Fibroblast of peridontal ligament (primary cell): ENCODE measurements around the gene KRT6A.
"Not testable (repeated sequence)": the region's sequence is repeated elsewhere in the genome, so short reads cannot be mapped to it uniquely, and the experiment has no call there.

Experiments
- DNase-seq: peaks from one replicate; pipeline ENCODE4 v3.0.0-alpha.2; 2010; ENCODE audit errors: extremely low read depth

The KRT6A gene

DNA sequence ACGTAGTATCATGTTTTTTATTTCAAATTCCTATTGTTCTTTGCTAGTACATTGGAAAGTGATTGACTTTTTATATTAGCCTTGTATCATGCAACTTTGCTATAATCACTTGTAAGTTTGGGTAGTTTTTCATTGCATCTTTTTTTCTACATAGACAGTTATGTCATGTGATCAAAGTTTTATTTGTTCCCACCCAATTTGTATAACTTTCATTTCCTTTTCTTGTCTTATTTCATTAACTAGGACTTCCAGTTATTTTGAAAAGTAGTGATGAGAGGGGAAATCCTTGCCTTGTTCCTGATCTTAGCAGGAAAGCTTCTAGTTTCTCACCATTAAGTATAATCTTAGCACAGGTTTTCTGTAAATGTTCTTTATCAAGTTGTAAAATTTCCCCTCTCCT is 9.8 kb upstream of the KRT6A start:
- DNase-seq = no peak

DNA sequence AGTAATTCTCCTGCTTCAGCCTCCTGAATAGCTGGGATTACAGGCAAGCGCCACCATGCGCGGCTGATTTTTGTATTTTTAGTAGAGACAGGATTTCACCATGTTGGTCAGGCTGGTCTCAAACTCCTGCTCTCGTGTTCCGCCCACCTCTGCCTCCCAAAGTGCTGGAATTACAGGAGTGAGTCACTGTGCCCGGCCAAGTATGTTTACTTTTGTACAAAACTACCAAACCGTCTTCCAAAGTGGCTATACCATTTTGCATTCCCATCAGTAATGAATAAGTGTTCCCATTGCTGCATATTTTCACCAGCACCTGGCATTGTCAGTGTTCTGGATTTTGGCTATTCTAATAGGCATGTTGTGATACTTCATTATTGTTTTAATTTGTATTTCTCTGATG is 8.4 kb upstream of the KRT6A start:
- no peak for DNase-seq

DNA sequence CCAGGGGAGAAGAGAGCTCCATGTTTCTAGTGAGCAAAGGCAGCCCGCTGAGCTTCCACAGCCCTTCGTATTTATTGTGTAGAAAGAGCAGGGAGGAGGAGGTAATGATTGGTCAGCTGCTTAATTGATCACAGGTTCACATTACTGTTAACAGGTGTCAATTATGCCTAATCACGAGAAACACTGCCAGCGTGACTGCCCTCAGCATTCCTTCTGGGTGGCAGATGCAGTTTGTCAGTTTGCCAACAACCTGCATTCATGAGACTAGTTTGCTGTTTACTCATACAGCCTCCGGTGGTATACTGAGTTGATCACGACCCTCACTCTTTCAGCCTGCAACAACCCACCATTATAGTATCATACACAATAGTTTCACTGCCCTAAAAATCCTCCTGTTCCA is 7.5 kb upstream of the KRT6A start:
- not testable (repeated sequence) for DNase-seq

DNA sequence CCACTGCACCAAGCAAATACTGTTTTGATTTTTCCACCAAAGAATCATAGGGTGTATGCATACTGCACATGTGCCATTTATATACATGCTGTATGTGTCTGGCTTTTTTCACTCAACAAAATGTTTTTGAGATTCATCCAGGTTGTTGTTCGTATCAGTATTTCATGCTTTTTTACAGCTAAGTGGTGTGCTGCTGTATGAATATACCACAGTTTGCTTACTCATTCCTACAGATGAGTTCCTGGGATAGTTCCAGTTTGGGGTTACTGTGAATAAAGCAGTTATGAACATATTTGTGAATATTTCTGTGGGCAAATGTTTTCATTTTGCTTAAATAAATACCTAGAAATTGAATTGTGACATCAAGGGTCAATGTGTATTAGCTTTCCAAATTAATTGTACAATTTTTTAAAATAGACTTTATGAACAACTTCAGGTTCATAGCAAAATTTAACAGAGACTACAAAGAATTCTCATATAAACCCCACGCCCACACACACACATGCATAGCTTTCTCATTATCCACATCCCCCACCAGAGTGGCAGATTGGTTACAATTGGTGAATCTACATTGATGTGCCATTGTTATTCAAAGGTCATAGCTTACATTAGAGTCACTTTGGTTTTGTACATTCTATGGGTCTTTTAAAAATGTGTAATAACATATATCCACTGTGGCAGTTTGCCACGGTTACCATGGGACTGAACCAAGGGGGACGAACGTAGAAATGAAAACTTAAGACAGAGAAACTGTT is 6.9 kb upstream of the KRT6A start:
- no peak for DNase-seq

DNA sequence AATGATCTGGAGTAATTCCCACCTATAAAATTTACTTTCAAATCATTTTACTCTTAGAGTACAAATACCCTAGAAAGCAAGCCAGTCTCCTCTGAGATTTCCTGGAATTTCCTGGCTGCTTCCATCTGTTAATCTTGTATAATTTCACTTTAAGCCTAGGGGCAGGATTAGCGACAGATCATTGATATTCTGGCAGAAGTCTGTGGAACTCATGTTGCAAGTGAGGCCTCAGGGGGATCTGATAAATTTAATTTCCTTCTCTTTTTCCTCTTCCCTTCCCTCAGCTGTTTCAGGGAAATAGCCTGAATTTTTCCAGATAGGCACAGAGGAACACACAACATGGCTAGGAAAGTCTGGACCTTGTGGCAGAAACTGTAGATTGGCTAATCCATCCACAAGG is 5.9 kb upstream of the KRT6A start:
- DNase-seq = no peak

DNA sequence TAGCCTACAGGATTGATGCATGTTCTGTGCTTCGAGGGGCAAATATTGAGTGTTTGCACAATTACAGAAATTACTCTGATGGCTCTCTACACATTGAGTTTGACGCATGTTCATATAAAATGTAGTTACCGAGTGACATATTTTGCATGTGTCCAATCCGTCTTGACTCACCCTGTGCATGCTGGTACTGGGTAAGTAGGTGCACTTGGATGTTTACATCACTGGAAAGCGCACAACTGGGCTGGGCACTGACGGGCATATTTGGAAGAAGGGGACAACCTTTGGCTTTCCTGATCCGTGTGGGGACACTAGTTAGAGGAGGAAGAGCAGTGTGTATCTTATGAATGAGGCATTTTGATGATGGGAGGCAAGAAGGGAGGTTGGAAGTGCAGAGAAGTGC is 4.9 kb upstream of the KRT6A start:
- no peak for DNase-seq

DNA sequence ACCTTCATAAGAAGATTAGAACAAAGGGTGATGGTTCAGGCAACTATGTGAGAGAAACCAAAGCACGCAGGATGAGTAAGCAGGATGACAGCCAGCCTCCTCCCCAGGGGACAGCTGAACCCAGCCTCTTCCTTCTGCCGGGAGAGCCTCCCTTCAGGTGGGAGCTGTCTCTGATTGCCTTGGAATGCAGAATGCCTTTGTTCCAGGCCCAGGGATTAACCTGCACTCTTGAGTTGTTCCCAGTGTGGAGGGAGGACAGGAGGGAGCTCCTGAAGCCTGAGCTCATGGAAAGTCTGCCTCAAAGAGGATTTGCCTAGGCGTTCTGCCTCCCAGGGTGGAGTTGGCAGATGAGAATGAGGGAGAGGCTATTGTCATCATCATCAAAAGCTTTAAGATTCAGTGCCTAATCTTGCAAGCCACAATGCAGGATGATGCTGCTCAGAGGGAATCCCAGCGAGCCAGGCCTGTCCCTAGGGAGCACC is 3.6 kb upstream of the KRT6A start:
- peak; percentile 12 for DNase-seq

DNA sequence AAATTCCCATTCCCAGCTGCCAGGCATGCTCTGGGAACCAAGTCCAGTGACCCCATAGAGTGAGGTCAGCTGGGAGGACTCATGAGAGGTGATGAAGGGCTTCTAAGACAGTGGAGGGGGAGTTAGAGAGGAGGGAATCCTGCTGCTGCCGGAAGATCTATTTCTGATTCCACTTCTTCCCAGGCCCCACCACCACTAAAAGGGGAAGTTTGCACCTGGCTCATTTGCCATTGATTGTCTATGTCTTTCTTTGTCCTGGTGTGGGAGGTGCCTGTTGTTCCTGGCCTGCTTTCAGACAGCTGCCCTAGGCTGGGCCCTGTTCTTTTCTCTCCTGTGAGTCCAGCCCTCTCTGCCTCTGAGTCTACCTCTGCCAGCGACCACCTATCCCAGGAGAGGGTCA is 3.0 kb upstream of the KRT6A start:
- no peak for DNase-seq

DNA sequence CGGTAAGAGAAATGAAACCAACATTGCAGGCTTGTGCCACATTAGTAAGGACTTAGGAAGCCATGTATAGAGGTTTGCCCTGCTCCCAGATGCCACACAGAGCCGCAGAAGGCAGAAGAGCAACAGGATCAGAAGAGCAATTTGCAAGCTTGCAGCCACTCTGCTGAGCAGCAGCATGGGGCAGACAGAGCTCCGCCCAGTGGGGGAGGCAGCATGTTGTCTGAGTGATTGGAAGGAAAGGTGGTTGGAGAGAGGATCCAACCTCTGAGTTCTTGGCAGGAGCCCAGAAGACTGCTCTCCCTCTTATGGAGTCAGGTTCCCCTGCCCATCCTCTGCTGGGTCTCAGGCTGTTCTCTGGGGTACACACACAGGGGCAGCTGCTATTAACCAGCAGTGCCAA is 2.3 kb upstream of the KRT6A start:
- DNase-seq = no peak

DNA sequence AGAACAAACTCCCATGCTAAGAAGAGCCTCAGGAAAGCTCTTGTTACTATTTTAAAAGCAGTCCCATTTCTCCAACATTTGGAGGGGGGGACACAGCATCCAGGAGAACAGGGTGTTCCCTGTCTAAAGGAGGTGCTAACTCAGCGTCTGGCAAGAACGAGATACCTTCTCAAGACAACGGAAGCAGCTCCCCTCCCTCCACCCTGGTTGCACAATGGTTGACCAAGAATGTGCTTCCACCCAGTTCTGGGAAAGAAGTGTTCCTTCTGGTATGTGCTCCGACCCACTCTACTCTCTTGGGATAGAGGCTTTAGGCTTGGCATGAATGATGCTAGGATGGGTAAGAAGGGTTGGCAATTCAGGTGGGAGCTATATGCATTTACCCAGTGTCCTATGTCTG is 1.5 kb upstream of the KRT6A start:
- DNase-seq = no peak

DNA sequence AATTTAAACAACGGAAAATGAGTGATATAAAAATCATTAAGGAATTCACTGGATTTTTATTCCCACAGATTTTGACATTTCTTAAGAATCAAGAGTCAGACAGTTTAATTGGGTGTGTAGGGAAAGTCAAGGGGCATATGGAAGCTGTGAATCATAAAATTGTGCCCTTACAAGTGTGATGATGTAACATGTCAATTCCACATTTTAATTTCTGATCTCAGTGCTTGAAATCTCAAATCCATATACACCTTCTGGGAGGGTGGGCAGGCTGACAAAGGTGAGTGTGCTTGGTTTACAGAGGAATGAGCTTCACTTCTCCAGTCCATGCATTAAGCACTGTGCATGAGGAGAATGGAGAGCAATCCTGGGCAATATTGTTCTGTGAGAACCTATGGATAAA is 1.0 kb upstream of the KRT6A start:
- no peak for DNase-seq

DNA sequence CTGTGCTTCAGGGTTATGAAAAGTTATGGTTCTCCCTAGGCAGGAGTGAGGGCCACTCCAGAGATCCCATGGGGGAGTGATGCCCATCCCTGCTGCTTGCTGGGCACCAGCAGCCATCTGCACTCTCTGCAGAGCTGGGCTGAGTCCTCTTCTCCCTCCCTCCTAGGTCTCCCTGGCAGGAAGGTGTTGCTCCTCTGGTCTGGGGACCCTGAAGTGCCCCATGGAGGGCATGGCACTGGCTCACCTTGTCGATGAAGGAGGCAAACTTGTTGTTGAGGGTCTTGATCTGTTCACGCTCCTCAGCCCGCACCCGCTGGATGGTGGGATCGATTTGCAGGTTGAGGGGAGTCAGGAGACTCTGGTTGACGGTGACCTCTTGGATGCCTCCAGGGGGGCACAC is 652 bp downstream of the KRT6A start:
- not testable (repeated sequence) for DNase-seq

DNA sequence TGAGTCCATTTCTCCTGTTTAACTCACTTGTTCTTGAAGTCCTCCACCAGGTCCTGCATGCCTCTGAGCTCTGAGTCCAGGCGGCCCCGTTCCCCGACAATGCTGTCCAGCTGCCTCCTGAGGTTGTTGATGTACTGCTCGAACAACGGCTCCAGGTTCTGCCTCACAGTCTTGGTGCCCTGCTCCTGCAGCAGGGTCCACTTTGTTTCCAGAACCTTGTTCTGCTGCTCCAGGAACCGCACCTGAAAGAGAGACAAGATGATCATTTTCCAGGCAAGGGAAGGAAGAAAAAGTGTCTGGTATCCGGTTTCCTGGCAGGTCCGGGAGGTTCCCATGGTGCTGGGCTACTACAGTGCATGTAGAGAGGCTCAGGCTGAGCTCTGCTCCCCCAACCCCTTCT is 1.6 kb downstream of the KRT6A start:
- not testable (repeated sequence) for DNase-seq

DNA sequence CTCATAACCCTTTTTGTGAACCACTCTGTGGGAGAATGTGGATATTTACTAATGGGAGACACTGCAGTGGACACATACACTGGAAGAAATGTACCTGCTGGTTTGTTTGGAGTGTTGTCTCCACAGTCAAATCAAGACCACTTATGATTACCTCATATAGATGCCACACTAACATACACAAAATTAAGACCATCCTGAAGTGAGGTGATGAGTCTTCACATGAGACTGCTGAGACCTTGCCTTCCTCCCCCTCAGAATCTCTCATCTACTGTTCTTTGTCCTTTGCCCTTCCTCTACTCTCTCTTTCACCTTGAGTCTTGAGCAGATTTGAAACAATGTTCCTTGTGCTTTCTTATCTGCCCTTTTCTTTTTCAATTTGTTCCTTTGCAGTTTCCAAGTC is 4.3 kb downstream of the KRT6A start:
- no peak for DNase-seq

DNA sequence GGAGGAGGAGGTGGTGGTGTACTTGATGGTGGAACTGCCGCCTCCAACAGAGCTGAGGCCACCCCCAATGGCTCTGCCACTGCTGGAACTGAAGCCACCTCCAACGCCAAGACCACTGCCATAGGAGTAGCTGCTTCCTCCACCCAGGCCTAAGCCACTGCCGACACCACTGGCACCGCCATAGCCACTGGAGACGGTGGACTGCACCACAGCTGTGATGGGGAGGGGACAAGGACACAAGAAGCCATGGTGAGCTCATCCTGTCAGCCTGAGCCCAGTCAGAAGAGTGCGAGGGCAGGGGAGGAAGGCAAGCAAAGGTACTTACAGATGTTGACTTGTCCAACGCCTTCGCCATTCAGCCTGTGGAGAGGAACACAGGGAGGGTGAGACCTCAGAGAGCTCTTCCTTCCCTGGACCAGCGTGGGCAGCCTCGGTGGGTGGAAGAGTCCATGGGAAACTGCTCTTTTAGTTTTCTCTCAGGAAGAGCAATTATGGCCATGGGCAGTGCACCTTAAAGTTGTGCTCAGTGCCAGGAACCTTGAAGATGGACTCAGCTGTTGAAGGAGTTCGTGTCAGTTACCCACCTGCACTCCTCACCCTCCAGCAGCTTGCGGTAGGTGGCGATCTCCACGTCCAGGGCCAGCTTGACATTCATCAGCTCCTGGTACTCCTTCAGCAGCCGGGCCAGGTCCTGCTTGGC is 5.2 kb downstream of the KRT6A start:
- DNase-seq = not testable (repeated sequence)

DNA sequence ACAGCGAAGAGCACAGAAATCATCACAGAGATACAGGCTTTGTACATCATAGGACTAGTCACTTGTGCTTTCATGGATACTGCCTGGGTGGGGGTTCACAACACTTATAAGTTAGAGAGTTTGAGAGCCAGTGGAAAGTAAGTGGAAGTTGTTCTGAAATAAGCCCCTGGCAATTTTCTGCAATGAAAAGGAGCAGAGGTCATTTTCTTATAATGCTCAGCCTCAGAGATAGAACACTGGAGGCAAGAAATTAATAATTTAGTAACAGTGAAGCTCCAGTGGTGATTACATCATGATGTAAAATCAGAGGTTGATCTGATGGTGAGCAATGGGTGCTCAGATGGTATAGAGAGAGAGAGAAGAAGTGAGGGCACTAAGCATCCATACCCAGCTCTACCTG is 5.8 kb downstream of the KRT6A start:
- DNase-seq = no peak

DNA sequence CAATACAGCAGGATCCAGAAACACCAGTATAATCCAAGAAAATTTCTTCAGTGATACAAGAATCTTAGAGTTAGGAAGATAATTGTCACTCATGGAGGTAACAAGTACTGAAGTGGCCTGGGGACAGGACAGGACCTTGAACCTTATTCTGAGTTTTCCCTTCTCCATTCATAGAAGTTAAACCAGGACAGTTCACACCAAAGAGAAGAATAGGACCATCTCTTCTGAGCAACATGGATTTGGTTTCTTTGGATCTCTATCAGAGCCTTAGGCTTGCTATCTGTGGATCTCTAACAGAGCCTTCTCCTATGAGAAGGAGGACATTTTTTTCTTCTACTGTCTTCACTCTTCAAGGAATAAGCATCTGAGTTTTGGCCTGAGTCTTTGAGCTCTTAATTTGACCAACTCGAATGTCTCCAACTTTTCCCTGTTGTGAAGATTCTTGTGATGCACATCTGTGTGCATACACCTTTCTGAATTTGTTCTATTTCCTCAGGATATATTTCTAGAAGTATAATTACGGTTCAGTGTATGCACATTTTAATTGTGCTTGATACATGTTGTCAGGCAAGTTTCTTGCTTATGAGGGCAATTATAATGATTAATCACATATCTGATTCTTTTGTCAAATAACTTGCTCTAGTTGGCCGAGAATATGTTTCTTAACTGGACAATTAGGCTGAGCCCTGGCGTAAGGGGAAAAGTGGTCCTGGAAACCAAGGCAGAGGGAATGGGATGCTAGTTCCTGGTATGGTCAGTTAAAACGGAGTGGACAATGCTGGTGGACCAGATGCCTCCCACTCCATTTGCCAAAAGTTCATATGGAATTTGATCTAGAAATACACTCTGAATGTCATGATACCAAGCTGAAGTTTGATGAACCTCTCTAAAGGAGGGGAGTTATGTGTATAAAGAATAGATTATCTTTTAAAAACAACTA is 6.6 kb downstream of the KRT6A start:
- DNase-seq = no peak

DNA sequence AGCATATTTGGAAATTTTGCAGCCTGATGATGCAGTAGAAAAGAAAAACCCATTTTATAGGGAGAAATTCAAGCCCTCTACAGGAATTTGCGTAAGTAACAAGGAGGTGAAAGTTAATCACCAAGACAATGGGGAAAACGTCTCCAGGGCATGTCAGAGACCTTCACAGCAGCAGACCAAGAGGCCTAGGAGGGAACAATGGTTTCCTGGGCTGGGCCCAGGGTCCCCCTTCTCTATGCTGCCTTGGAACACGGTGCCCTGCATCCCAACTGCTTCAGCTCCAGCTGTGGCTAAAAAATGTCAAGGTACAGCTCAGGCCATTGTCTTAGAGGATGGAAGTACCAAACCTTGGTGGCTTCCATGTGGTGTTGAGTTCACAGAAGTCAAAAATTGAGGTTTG is 13.0 kb downstream of the KRT6A start:
- DNase-seq = no peak

DNA sequence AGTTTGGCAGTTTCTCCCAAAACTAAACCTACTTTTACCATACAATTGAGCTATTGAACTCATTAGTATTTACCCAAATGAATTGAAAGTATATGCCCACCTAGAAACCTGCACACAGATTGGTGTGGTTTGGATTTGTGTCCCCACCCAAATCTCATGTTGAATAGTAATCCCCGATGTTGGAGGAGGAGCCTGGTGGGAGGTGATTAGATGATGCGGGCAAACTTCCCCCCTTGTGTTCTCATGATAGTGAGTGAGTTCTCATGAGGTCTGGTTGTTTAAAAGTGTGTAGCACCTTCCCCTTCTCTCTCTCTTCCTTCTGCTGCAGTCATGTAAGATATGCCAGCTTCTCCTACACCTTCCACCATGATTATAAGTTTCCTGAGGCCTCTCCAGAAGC is 15.4 kb downstream of the KRT6A start:
- no peak for DNase-seq

DNA sequence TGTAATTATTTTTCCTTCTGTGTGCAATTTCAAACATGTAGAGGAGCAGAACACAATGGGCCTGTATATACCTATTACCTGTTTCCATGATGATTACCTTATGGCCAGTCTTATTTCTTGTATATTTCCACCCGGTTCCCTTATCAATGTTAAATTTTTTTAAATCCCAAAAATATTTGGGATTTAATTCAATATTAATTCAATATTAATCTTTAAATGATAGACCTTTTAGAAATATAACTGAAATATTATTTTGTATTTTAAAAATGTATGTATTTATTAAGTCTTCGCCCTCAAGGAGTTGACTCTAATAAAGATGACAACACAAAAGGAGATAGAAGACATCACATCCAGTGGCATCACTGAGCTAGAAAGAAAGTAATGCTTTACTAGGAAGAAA is 18.8 kb downstream of the KRT6A start:
- DNase-seq = no peak

DNA sequence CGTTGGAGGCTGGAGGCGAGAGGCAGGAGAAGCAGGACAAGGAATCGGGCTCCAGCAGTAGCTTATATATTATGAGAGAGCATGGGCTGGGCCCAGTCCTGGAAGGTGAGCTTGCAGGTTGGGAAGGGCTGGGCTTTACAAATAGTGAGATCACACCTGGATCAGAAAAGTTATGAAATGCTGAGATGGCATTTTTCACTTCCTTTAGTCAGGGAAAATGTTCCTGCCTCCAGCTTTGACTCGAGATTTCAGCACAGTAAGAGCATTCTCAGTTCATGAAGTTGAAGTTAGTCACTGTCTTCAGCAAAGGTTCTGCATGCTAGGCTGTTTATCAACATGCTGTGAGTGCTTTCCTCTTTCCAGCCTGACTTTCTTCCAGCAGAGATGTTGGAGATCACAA is 19.3 kb downstream of the KRT6A start, which contains the start of gene KRT6C:
Gene KRT6C, minus strand, starts transcription at position 38 of the 400 bp plus-strand sequence. CDS start 68 bp downstream, outside the sequence.
- DNase-seq = no peak

DNA sequence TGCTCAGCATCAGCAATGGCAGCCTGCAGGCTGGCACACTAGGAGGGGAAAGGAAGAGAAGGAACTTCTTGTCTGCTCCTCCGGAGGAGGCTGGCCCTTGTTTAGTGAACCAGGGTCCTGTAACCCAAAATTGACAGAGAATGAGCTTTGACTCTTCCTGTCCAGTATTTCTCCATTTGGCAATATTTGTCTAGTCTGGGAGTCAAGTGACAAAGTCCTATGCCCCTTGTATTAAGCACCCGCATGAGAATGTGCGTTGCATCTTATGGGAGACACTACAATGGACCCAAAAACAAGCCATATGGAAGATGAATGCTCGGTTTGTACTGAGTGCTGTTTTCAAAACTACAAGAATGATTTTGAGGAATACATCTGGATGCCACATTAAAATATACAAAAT is 23.2 kb downstream of the KRT6A start:
- DNase-seq = no peak
